Eye (tissue), 1 donor: ENCODE measurements around the gene ATP8B1.
A peak's percentile ranks its signal among the peaks of the same experiment; 100 is the strongest.
"Not testable (repeated sequence)": the region's sequence is repeated elsewhere in the genome, so short reads cannot be mapped to it uniquely, and the experiment has no call there.

Experiments
- DNase-seq: peaks from one replicate; pipeline ENCODE4 v3.0.0-alpha.2; 2015

Gene ATP8B1

GRCh38 chr18:57803103-57803969 is at the start of gene ATP8B1:
TSS of gene ATP8B1 (minus strand) at chr18:57803315. CDS start at chr18:57731807, 71,508 bp downstream.
- DNase-seq, result peak; percentile 73

GRCh38 chr18:57850063-57850462 is 46.9 kb upstream of the ATP8B1 start:
- no peak for DNase-seq

DNA sequence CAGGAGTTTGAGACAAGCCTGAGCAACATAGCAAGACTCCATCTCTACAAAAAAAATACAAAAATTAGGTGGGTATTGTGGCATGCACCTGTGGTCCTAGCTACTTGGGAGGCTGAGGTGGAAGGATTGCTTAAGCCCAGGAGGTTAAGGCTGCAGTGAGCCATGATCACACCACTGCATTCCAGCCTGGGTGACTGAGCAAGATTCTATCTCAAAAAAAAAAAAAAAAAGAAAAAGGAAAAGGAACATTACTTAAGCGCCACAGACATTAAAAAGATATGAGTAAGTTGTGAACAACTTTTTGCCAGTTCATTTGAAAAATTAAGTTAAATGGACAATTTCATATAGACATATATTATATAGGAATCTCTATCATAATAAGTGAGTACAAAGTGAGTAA is 45.3 kb upstream of the ATP8B1 start:
- not testable (repeated sequence) for DNase-seq

GRCh38 chr18:57847431-57847830 is 44.3 kb upstream of the ATP8B1 start:
- not testable (repeated sequence) for DNase-seq

- DNase-seq, result no peak
These were observed 43.1 kb upstream of the ATP8B1 start for GRCh38 chr18:57846258-57846657.

GRCh38 chr18:57845605-57846074 is 42.5 kb upstream of the ATP8B1 start:
- no peak for DNase-seq

GRCh38 chr18:57844319-57844718 is 41.2 kb upstream of the ATP8B1 start:
- no peak for DNase-seq

GRCh38 chr18:57843386-57843785 is 40.3 kb upstream of the ATP8B1 start:
- no peak for DNase-seq

DNA sequence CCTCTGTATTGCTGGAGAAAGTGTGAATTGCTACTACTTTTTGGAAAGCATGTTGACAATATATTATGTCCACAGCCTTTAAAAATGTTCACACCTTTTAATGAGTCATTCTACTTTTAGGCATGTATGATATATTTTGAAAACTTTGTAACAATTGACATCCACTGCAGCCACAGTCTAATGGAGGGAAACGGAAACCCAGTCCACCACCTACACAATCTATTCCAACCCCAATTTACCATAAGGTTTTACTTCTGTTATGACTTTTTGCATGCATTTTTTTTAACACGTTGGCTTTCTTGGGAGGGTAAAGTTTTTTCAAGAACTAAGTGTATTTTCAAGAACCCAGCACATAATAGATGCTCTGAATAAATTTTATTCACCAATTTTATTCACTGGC is 38.5 kb upstream of the ATP8B1 start:
- no peak for DNase-seq

- no peak for DNase-seq
These were observed 36.8 kb upstream of the ATP8B1 start for GRCh38 chr18:57839942-57840381.

DNA sequence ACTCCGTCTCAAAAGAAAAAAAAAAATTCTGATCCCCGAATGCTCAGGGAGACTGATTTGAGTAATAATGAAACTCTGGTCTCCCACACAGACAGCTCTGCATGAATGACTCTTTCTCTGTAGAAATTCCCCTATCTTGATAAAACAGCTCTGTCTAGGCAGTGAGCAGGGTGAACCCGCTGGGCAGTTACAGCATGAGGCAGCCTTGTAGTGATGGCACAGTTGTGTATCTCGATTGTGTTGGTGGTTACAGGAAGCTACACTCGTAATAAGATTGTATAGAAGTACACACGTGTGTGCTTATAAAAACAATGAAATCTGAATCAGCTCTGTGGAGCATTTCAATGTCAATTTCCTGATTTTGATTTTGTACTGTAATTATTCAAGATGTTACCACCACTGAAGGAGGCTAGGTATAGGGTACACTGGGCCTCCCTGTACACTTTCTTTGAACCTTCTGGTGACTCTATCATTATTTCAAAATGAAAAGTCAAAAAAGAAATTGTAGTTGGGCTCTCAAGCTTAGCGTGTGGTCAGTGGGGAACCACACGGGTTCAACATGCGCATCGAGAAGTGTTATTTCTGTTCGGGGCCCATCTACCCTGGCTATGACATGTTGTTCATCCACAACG is 34.9 kb upstream of the ATP8B1 start:
- DNase-seq, result no peak

DNA sequence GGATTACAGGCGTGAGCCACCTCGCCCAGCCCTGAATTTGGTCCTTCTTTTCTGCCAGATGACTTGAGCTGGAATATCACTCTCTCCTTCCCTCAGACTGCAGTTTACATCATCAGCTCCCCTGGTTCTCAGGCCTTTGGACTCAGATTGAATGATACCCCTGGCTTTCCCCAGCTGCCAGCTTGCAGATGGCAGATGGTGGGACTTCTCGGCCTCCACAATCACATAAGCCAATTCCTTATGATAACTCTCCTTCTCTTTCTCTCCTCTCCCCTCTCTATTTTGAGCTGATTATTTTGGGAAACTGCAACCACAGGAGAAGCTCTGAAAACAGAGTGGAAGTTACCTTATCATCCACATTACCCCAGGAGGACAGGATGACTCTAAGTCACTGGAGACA is 33.4 kb upstream of the ATP8B1 start:
- no peak for DNase-seq

DNA sequence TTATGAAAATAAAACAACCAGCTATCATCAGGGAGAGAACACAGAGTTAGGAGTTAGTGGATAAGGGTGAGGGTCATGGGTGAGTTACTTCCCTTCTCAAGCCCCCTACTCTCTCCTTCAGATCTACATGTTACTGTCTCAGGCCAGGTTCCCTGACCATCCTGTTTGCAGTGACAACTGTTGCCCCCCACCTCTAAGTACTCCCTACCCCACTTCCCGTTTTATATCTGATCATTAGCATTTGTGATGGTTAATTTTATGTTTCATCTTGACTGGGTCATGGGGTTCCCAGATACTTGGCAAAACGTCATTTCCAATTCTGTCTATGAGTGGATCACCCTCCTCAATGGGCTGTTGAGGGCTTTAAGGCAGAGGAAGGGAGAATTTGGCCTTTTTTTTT is 32.8 kb upstream of the ATP8B1 start:
- no peak for DNase-seq

DNA sequence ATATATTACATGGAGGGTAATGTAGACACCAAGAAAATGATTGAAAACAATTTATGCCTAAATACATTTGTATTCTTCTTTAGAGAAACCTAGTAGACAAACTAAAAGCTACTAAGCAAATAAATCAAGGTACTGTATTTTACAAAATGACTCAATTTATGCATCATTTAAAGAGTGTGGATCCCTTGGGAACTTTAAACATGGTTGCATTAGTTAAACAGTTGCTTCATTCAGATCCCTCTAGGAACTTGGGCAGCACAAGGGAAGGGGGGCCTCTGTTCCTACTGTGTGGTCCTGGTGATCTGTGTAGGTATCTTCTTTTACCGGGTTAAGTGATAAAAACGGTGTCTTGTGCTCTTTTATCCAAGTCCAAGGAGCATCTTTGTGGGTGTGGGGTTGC is 31.5 kb upstream of the ATP8B1 start:
- DNase-seq, result no peak

GRCh38 chr18:57833441-57834101 is 30.5 kb upstream of the ATP8B1 start:
- DNase-seq, result no peak

DNA sequence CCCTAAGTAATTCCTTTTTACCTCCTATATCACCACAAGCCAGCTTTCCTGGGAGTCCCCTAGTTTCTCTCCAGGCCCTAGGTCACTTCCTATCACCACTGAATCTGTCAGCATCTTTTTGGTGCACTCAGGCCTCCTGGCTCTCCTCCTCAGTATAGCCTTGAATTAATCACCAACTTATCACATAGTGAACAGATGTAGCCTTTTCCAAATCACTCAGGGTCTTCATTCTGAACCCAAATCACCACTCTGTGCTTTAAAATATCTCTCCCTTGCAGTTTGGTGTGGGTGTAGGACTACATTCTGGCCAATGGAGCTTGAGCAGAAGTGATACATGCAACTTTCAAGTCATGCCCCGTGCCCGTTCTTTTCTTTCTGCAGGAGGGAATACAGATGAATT is 29.6 kb upstream of the ATP8B1 start:
- no peak for DNase-seq

DNA sequence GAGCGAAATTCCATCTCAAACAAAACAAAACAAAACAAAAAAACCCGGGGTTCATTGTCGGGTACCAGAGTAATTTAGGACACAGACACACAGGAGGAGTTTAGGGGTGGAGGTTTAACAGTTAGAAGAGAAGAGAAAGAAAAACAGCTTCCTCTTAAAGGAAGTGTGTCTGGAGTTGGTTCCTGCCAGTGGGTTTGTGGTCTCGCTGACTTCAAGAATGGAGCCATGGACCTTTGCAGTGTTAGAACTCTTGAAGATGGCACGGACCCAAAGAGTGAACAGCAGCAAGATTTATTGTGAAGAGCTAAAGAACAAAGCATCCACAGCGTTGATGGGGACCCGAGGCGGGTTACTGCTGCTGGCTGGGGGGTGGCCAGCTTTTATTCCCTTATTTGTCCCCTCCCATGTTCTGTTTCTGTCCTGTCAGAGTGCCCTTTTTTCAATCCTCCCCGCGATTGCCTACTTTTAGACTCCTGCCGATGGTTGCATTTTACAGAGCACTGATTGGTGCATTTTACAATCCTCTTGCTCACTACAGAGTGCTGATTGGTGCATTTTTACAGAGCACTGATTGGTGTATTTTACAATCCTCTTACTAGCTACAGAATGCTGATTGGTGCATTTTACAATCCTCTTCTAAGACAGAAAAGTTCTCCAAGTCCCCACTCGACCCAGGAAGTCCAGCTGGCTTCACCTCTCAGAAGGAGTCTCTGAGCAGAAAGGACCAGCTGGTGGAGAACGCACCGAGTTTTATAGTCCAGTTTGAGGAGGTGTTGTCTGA is 28.7 kb upstream of the ATP8B1 start:
- DNase-seq, result no peak

DNA sequence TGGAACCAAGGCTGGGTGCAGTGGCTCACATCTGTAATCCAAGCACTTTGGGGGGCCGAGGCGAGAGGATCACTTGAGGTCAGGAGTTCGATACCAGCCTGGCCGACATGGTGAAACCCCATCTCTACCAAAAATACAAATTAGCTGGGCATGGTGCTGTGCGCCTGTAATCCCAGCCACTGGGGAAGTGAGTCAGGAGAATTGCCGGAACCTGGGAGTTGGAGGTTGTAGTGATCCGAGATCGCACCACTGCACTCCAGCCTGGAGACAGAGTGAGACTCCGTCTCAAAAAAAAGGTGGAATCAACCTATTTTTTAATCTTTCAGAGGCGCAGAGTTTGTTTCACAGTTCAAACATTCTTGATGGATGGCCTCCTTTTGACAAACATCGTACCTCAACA is 24.5 kb upstream of the ATP8B1 start:
- DNase-seq, result no peak

DNA sequence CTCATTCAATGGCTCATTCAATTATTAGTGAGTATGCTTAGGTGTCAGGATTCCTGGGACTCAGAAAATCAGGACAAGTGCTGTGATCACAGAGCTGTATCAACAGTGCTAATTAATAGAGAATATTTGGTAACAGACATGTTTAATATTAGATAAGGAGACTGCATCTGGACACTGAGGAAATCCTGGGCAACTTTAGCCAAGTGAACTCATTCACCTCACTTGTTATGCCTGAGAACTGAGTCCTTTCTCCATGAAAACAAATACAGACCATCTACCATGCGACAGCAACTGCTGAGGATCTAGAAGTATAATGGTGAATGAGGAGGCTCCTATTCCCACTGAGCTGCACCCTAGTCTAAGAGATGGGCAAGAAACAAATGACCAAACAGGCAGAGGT is 23.1 kb upstream of the ATP8B1 start:
- DNase-seq, result no peak

DNA sequence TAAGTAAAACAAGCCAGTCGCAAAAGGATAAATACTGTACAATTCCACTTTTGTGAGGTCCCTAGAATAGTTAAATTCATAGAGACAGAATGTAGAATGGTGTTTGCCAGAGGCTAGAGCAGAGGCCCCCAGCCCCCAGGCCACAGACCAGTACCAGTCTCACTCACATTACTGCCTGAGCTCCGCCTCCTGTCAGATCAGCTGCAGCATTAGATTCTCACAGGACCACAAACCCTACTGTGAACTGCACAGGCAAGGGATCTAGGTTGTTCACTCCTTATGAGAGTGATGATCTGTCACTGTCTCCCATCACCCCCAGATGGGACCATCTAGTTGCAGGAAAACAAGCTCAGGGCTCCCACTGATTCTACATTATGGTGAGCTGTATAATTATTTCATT is 17.5 kb upstream of the ATP8B1 start:
- DNase-seq, result not testable (repeated sequence)

DNA sequence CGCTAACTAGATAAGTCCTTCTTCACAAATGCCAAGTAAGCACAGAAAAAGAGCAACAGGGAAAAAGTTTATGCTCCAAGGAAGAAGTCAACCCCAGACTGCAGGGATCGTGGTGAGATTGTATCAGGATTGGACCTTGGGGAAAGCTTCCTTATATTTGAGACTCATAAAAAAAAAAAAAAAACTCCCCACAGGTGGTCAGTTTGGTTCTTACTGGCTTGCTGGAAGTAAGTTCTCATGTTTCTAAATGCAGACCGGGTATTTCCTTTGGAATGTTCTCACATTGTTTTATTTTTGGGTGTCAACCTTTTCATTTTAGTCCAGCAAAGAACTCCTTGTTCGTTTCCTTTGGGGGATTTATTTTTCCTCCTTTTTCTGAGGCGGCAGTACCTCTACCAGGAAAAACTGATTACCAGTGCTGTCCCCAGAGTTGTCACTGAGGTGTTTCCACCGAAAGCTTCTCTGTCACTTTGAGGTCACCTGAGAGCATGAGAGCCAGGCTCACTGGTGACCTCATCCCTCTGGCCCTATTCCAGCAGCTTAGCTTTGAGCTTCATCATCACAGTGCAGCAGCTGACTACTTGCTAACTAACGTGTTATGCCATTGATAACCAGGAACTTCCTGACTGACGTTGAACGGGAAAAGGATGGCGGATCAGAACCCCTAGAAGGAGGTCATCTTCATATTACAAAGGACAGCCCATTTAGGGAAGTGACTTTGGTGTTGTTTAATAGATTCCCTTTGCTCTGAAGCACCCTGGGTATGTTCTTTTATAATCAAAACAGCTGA is 16.8 kb upstream of the ATP8B1 start:
- peak; percentile 50 for DNase-seq

DNA sequence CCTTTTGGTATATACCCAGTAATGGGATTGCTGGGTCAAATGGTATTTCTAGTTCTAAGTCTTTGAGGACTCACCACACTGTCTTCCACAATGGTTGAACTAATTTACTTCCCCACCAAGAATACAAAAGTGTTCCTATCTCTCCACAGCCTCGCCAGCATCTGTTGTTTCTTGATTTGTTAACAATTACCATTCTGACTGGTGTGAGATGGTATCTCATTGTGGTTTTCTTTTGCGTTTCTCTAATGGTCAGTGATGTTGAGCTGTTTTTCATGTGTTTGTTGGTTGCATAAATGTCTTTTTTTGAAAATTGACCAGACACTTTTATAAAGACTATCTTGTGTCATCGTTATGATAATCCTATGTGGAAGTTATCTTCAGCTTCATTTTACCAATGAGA is 16.0 kb upstream of the ATP8B1 start:
- no peak for DNase-seq
